ENCODE measurements around the gene TNFRSF9.

DNA sequence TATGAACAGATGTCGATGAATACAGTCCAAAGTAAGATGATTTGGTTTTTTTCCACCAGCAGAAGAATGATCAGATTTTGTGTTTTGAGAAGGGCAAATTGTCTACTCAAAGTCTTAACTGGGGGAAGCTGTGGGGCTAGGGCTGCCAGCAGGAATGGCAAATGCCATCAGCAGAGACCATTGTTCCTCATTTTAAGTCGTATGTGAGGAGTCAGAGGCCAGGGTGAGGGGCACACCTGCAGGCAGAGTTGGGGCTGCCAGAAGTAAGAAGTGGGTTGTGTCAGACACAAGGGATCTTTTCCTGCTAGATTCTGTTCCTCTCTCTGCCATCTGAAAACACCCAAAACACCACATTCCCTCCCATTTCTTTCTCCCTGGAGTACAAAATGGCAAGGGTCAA lies 29.6 kb upstream of the TNFRSF9 start:
- TF ChIP-seq CTCF (conservative IDR thresholded peaks at IDR 0.05 in 1 of 2, IDR thresholded peaks at IDR 0.05 in 1 of 2; ENCODE audit: extremely low read depth in 1 of 2, insufficient read depth in 1 of 2, low read depth in 1 of 2, low read length in 2 of 2): no peak
- TF ChIP-seq EZH2 (IDR thresholded peaks at IDR 0.05; ENCODE audit: borderline replicate concordance, low read length): no peak
